Effector CD8-positive, alpha-beta T cell (primary cell): ENCODE data around the gene VDAC2.
"Not testable (repeated sequence)": the region's sequence is repeated elsewhere in the genome, so short reads cannot be mapped to it uniquely, and the experiment has no call there.

ENCODE experiments used
- DNase-seq: peaks from one replicate; lab custom pipeline; 2025; lab: John Stamatoyannopoulos, UW
- total RNA-seq, 4 experiments: gene quantifications; one replicate each; lab custom pipeline; 2026; lab: John Stamatoyannopoulos, UW

VDAC2 gene
- total RNA-seq = 44.7 to 88.1 (median 61.2) reads per million in 4 experiments

GRCh38 chr10:75210282-75211006 is at the start of gene VDAC2:
VDAC2 (plus strand) TSS chr10:75210796; CDS start chr10:75211159, 363 bp downstream.
- peak; percentile 93 for DNase-seq

GRCh38 chr10:75165684-75166622 is 44.6 kb upstream of the VDAC2 start:
- no peak for DNase-seq

- DNase-seq = no peak
Observed at GRCh38 chr10:75166623-75166972, 44.0 kb upstream of the VDAC2 start.

- DNase-seq = no peak
Observed at GRCh38 chr10:75168275-75168674, 42.3 kb upstream of the VDAC2 start.

- no peak for DNase-seq
Observed at GRCh38 chr10:75170215-75170614, 40.4 kb upstream of the VDAC2 start.

GRCh38 chr10:75175046-75175445 is 35.5 kb upstream of the VDAC2 start:
- DNase-seq = no peak

- no peak for DNase-seq
Observed at GRCh38 chr10:75176046-75176445, 34.5 kb upstream of the VDAC2 start.

GRCh38 chr10:75176736-75177135 is 33.9 kb upstream of the VDAC2 start:
- DNase-seq = no peak

- no peak for DNase-seq
Observed at GRCh38 chr10:75179657-75180177, 30.9 kb upstream of the VDAC2 start.

- DNase-seq = no peak
Observed at GRCh38 chr10:75180592-75180991, 30.0 kb upstream of the VDAC2 start.

- DNase-seq = no peak
Observed at GRCh38 chr10:75181073-75181472, 29.5 kb upstream of the VDAC2 start.

- DNase-seq = no peak
Observed at GRCh38 chr10:75186310-75186709, 24.3 kb upstream of the VDAC2 start.

GRCh38 chr10:75187961-75188426 is 22.6 kb upstream of the VDAC2 start:
- DNase-seq = peak; percentile 44

- DNase-seq = not testable (repeated sequence)
Observed at GRCh38 chr10:75188522-75188921, 22.1 kb upstream of the VDAC2 start.

GRCh38 chr10:75189266-75190096 is 21.1 kb upstream of the VDAC2 start:
- no peak for DNase-seq

GRCh38 chr10:75191821-75192568 is 18.6 kb upstream of the VDAC2 start:
- no peak for DNase-seq

- DNase-seq = not testable (repeated sequence)
Observed at GRCh38 chr10:75194625-75195024, 16.0 kb upstream of the VDAC2 start.

GRCh38 chr10:75195035-75195763 is 15.4 kb upstream of the VDAC2 start:
- DNase-seq = no peak

- DNase-seq = no peak
Observed at GRCh38 chr10:75197066-75197465, 13.5 kb upstream of the VDAC2 start.

- no peak for DNase-seq
Observed at GRCh38 chr10:75197906-75198305, 12.7 kb upstream of the VDAC2 start.
